Neural cell (in vitro differentiated cells): ENCODE data around the gene SPTY2D1.

Source experiments
- EP300 ChIP-seq: fragments of 450-650 bp; conservative IDR thresholded peaks from 2 replicates; pipeline ENCODE4 v1.6.1; 2014; ENCODE audit warnings: antibody characterized with exemption, mild to moderate bottlenecking, moderate library complexity; ENCODE audit not compliant: poor library complexity, severe bottlenecking
- EZH2 ChIP-seq: fragments of 200-600, 300-800 bp; shearing (Covaris generic), sonication (generic); IDR thresholded peaks from 2 replicates; pipeline ENCODE4 v1.6.1; 2014; ENCODE audit warnings: antibody characterized with exemption, low read length, borderline replicate concordance, mild to moderate bottlenecking; ENCODE audit not compliant: insufficient read depth, poor library complexity, severe bottlenecking
- POLR2AphosphoS5 ChIP-seq: IDR thresholded peaks from 2 replicates; pipeline ENCODE4 v1.6.1; 2012
- RAD21 ChIP-seq: fragments of 450-650 bp; conservative IDR thresholded peaks from 2 replicates; pipeline ENCODE4 v1.6.1; 2014; ENCODE audit warnings: antibody characterized with exemption, mild to moderate bottlenecking, moderate library complexity
- REST ChIP-seq: IDR thresholded peaks from 2 replicates; pipeline ENCODE4 v1.6.1; 2012; ENCODE audit warnings: borderline replicate concordance
- SMC3 ChIP-seq: fragments of 450-650 bp; conservative IDR thresholded peaks from 2 replicates; pipeline ENCODE4 v1.6.1; 2014; ENCODE audit warnings: antibody characterized with exemption, mild to moderate bottlenecking, moderate library complexity; ENCODE audit not compliant: poor library complexity
- TAF1 ChIP-seq: IDR thresholded peaks from 2 replicates; pipeline ENCODE4 v1.6.1; 2012; ENCODE audit warnings: low read depth
- TF ChIP-seq, protein P1 (sequence below): fragments of 450-650 bp; IDR thresholded peaks from 2 replicates; pipeline ENCODE4 v1.5.1; 2014; ENCODE audit warnings: antibody characterized with exemption, mild to moderate bottlenecking, moderate library complexity; ENCODE audit not compliant: poor library complexity, severe bottlenecking

- TF ChIP-seq SMC3 (no peak), EZH2 (no peak), RAD21 (no peak), POLR2AphosphoS5 (no peak), REST (no peak), EP300 (no peak), TAF1 (no peak)
- TF ChIP-seq, protein P1, sequence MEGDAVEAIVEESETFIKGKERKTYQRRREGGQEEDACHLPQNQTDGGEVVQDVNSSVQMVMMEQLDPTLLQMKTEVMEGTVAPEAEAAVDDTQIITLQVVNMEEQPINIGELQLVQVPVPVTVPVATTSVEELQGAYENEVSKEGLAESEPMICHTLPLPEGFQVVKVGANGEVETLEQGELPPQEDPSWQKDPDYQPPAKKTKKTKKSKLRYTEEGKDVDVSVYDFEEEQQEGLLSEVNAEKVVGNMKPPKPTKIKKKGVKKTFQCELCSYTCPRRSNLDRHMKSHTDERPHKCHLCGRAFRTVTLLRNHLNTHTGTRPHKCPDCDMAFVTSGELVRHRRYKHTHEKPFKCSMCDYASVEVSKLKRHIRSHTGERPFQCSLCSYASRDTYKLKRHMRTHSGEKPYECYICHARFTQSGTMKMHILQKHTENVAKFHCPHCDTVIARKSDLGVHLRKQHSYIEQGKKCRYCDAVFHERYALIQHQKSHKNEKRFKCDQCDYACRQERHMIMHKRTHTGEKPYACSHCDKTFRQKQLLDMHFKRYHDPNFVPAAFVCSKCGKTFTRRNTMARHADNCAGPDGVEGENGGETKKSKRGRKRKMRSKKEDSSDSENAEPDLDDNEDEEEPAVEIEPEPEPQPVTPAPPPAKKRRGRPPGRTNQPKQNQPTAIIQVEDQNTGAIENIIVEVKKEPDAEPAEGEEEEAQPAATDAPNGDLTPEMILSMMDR: no peak
Observed at GRCh38 chr11:18611196-18611595, 22.9 kb downstream of the SPTY2D1 start.
